SK-N-SH (cell line): Measurements from ENCODE around the gene FOXF2. TPM values are rescaled to one million over a fixed set of nuclear protein-coding genes. Genes with fewer than 3 reads are reported as not detected.

Experiments used
- CTCF ChIA-PET: fragments of 300-600, 350-600 bp; formaldehyde crosslinking; extraction: SDS; loops from one replicate; lab custom pipeline; 2021; lab: Yijun Ruan, JAX
- POLR2A ChIA-PET: fragments of 350-600 bp; sonication (Branson Sonifier 250); formaldehyde crosslinking; extraction: SDS; loops from one replicate; lab custom pipeline; 2020; ENCODE audit warnings: antibody characterized with exemption, inconsistent platforms; lab: Yijun Ruan, JAX
- DNase-seq: peaks from one replicate; pipeline ENCODE4 v3.0.0; 2012
- H2AFZ ChIP-seq: fragments of 200-600 bp; sonication (generic); 2 replicates; pipeline ENCODE4 v1.8.1; 2016; ENCODE audit warnings: antibody characterized with exemption, mild to moderate bottlenecking, low read depth
- H3F3A ChIP-seq: fragments of 200-600 bp; sonication (generic); replicated peaks from 2 replicates; pipeline ENCODE3; 2016; ENCODE audit warnings: antibody characterized with exemption, mild to moderate bottlenecking; ENCODE audit not compliant: insufficient read depth
- H3K27ac ChIP-seq, 2 experiments: fragments of 200-500 bp in 1 of 2; fragments of 200-600 bp in 1 of 2; sonication (Bioruptor generic) in 1 of 2; sonication (generic), shearing (Covaris generic) in 1 of 2; 2 replicates each; pipeline versions ENCODE4 v1.5.1 to v1.6.1; 2014 to 2016; ENCODE audit warnings: low read depth in 2 of 2, inconsistent platforms in 1 of 2, low read length in 1 of 2, mild to moderate bottlenecking in 1 of 2, mixed read lengths in 1 of 2
- H3K27me3 ChIP-seq: fragments of 200-600 bp; sonication (generic), shearing (Covaris generic); 2 replicates; pipeline ENCODE4 v1.6.1; 2016; ENCODE audit warnings: mixed run types; ENCODE audit not compliant: insufficient read depth
- H3K36me3 ChIP-seq, 2 experiments: fragments of 200-500 bp in 1 of 2; fragments of 200-600 bp in 1 of 2; sonication (Bioruptor generic) in 1 of 2; sonication (generic) in 1 of 2; replicated peaks in 1 of 2; 2 replicates each; pipeline versions ENCODE3 to v1.5.1; 2014 to 2016; ENCODE audit warnings: low read length in 1 of 2, mild to moderate bottlenecking in 1 of 2; ENCODE audit not compliant: insufficient read depth in 2 of 2, control insufficient read depth in 1 of 2
- H3K4me1 ChIP-seq, 2 experiments: fragments of 200-500 bp in 1 of 2; fragments of 200-600 bp in 1 of 2; sonication (Bioruptor generic) in 1 of 2; sonication (generic), shearing (Covaris generic) in 1 of 2; 2 replicates each; pipeline versions ENCODE4 v1.5.1 to v1.6.1; 2014 to 2016; ENCODE audit warnings: low read depth in 1 of 2, low read length in 1 of 2, mixed run types in 1 of 2; ENCODE audit not compliant: insufficient read depth in 2 of 2, control insufficient read depth in 1 of 2
- H3K4me2 ChIP-seq: fragments of 200-600 bp; sonication (generic), shearing (Covaris generic); 2 replicates; pipeline ENCODE4 v1.6.1; 2017; ENCODE audit warnings: mixed run types
- H3K4me3 ChIP-seq, 2 experiments: fragments of 200-500 bp in 1 of 2; fragments of 200-600 bp in 1 of 2; sonication (Bioruptor generic) in 1 of 2; sonication (generic), shearing (Covaris generic) in 1 of 2; 2 replicates each; pipeline versions ENCODE4 v1.5.1 to v1.8.1; 2014 to 2016; ENCODE audit warnings: low read depth in 2 of 2, inconsistent platforms in 1 of 2, low read length in 1 of 2, mild to moderate bottlenecking in 1 of 2, mixed read lengths in 1 of 2, moderate library complexity in 1 of 2
- H3K79me2 ChIP-seq: fragments of 200-600 bp; sonication (generic); 2 replicates; pipeline ENCODE4 v1.8.1; 2017; ENCODE audit warnings: mild to moderate bottlenecking; ENCODE audit not compliant: insufficient read depth
- H3K9ac ChIP-seq: fragments of 200-600 bp; sonication (generic); 2 replicates; pipeline ENCODE4 v1.6.1; 2017; ENCODE audit warnings: mixed run types
- H3K9me2 ChIP-seq: fragments of 200-600 bp; sonication (generic); 2 replicates; pipeline ENCODE4 v1.6.1; 2017; ENCODE audit warnings: mixed run types
- H3K9me3 ChIP-seq: fragments of 200-600 bp; sonication (generic); 2 replicates; pipeline ENCODE4 v1.6.1; 2017; ENCODE audit warnings: mixed run types, mild to moderate bottlenecking, moderate library complexity
- H4K20me1 ChIP-seq: fragments of 200-600 bp; sonication (generic); 2 replicates; pipeline ENCODE4 v1.6.1; 2017; ENCODE audit warnings: mild to moderate bottlenecking, mixed run types; ENCODE audit not compliant: insufficient read depth
- CHD2 ChIP-seq: fragments of 150-350 bp; IDR thresholded peaks from 2 replicates; pipeline ENCODE4 v1.6.1; 2018; ENCODE audit warnings: low read length; ENCODE audit not compliant: partially characterized antibody
- ELF1 ChIP-seq: IDR thresholded peaks from 2 replicates; pipeline ENCODE4 v1.4.0; 2012
- EP300 ChIP-seq, 2 experiments: IDR thresholded peaks; 2 replicates each; pipeline versions ENCODE4 v1.4.0 to v1.6.1; 2012; ENCODE audit warnings: borderline replicate concordance in 1 of 2, low read depth in 1 of 2, low read length in 1 of 2
- FOSL2 ChIP-seq: IDR thresholded peaks from 2 replicates; pipeline ENCODE4 v1.4.0; 2012; ENCODE audit warnings: low read depth, mild to moderate bottlenecking, moderate library complexity, borderline replicate concordance
- FOXJ3 ChIP-seq: sonication (generic); formaldehyde crosslinking; IDR thresholded peaks from 2 replicates; pipeline ENCODE4 v1.5.1; 2020; ENCODE audit warnings: mild to moderate bottlenecking, missing genetic modification reagents
- FOXM1 ChIP-seq: IDR thresholded peaks from 2 replicates; pipeline ENCODE4 v1.4.0; 2012; ENCODE audit warnings: low read depth, mild to moderate bottlenecking
- GATA2 ChIP-seq: sonication (generic); formaldehyde crosslinking; IDR thresholded peaks from 2 replicates; pipeline ENCODE4 v1.5.0; 2020; ENCODE audit warnings: mild to moderate bottlenecking, missing genetic modification reagents
- MEF2A ChIP-seq: IDR thresholded peaks from 2 replicates; pipeline ENCODE4 v1.4.0; 2012; ENCODE audit warnings: low read depth, borderline replicate concordance
- NRF1 ChIP-seq: IDR thresholded peaks from 2 replicates; pipeline ENCODE4 v1.6.1; 2012; ENCODE audit warnings: low read depth, mild to moderate bottlenecking, low read length
- POLR2AphosphoS5 ChIP-seq: IDR thresholded peaks from 2 replicates; pipeline ENCODE4 v1.6.1; 2012; ENCODE audit warnings: low read depth, low read length
- RAD21 ChIP-seq: IDR thresholded peaks from 2 replicates; pipeline ENCODE4 v1.6.1; 2012; ENCODE audit warnings: mild to moderate bottlenecking, low read length
- REST ChIP-seq: IDR thresholded peaks from 2 replicates; pipeline ENCODE4 v1.6.1; 2012; ENCODE audit warnings: mild to moderate bottlenecking, low read depth, low read length, moderate library complexity
- RFX5 ChIP-seq: IDR thresholded peaks from 2 replicates; pipeline ENCODE4 v1.6.1; 2012; ENCODE audit warnings: mild to moderate bottlenecking, improper control_type of control experiment, low read length
- SIN3A ChIP-seq: IDR thresholded peaks from 2 replicates; pipeline ENCODE4 v1.6.1; 2012; ENCODE audit warnings: low read depth, mild to moderate bottlenecking, low read length, moderate library complexity, borderline replicate concordance
- SMC3 ChIP-seq: IDR thresholded peaks from 2 replicates; pipeline ENCODE4 v1.6.1; 2012; ENCODE audit warnings: low read depth, low read length, improper control_type of control experiment
- TAF1 ChIP-seq: IDR thresholded peaks from 2 replicates; pipeline ENCODE4 v1.6.1; 2012; ENCODE audit warnings: low read depth, mild to moderate bottlenecking, low read length, moderate library complexity, borderline replicate concordance
- TCF12 ChIP-seq: IDR thresholded peaks from 2 replicates; pipeline ENCODE4 v1.4.0; 2012
- TEAD4 ChIP-seq: IDR thresholded peaks from 2 replicates; pipeline ENCODE4 v1.4.0; 2012; ENCODE audit warnings: mild to moderate bottlenecking, borderline replicate concordance; ENCODE audit not compliant: insufficient read depth
- YY1 ChIP-seq: IDR thresholded peaks from 2 replicates; pipeline ENCODE4 v1.4.0; 2012; ENCODE audit warnings: low read depth, mild to moderate bottlenecking
- ZBTB33 ChIP-seq: IDR thresholded peaks from 2 replicates; pipeline ENCODE4 v1.4.0; 2012; ENCODE audit warnings: low read depth, borderline replicate concordance
- WGBS: methylation state at CpG from one replicate; pipeline ENCODE4 v1.1.6; 2017; ENCODE audit warnings: low lambda C conversion rate; 5-methylcytosine and 5-hydroxymethylcytosine counted together
- polyA plus RNA-seq, 3 experiments: library from polyadenylated mRNA; depleted of rRNA; stranded (reverse); fragments of >200 nt; gene quantifications; 2 replicates each; pipeline ENCODE4 v1.2.3, GENCODE V29; 2012

Gene FOXF2
- polyA plus RNA-seq, 1 of the 3 experiments (the other 2 are of a cell fraction): not detected

GRCh38 chr6:1349655-1350054 is 39.7 kb upstream of the FOXF2 start:
- no peaks in the 10 kb centered on the region for H3K9me2 ChIP-seq
- H3K4me2 ChIP-seq: no peak overlapping the region
- H3K79me2 ChIP-seq: no peaks in the 10 kb centered on the region
- no peak overlapping the region for H3K9ac ChIP-seq
- H3K27ac ChIP-seq: no peak overlapping the region
- H3K36me3 ChIP-seq: no peaks in the 10 kb centered on the region
- ChIA-PET POLR2A (no interaction called here), CTCF (no interaction called here)
- no peak overlapping the region for H2AFZ ChIP-seq
- H3K4me1 ChIP-seq: no peaks in the 10 kb centered on the region
- no peak for DNase-seq
- no peaks in the 10 kb centered on the region for H3F3A ChIP-seq
- WGBS: 0% methylated on average over 1 of the region's 1 CpG
- no peaks in the 10 kb centered on the region for H4K20me1 ChIP-seq
- H3K27me3 ChIP-seq: no peaks in the 10 kb centered on the region
- TF ChIP-seq TCF12 (no peak), SMC3 (no peak), CHD2 (no peak), MEF2A (no peak), YY1 (no peak), FOXJ3 (CRISPR knock-in tag) (no peak), TAF1 (no peak), TEAD4 (no peak)
- no peak overlapping the region for H3K4me3 ChIP-seq
- no peaks in the 10 kb centered on the region for H3K9me3 ChIP-seq

- CTCF ChIA-PET: interaction anchor here (1.2 kb wide), 1 partner anchor 46 kb away, joined by 4 read pairs; no protein-coding TSS in a partner anchor
- no peak for DNase-seq
- POLR2A ChIA-PET: no interaction called here
Observed at GRCh38 chr6:1351381-1352008, 37.9 kb upstream of the FOXF2 start.

More at GRCh38 chr6:1351381-1352008, 37.9 kb upstream of the FOXF2 start:
- Histone ChIP-seq H2AFZ (no peak overlapping the region), H3K79me2 (no peaks in the 10 kb centered on the region), H3F3A (no peaks in the 10 kb centered on the region), H3K9me3 (no peaks in the 10 kb centered on the region), H3K9me2 (no peaks in the 10 kb centered on the region), H3K27ac (no peak overlapping the region), H3K4me1 (no peaks in the 10 kb centered on the region), H3K4me2 (no peak overlapping the region), H3K27me3 (no peaks in the 10 kb centered on the region), H3K9ac (no peak overlapping the region), H3K36me3 (no peaks in the 10 kb centered on the region), H3K4me3 (no peak overlapping the region), H4K20me1 (no peaks in the 10 kb centered on the region)
- TF ChIP-seq ZBTB33 (no peak), NRF1 (no peak), ELF1 (no peak), TCF12 (no peak), FOXM1 (no peak), CHD2 (no peak), POLR2AphosphoS5 (no peak), YY1 (no peak), FOSL2 (no peak), TAF1 (no peak), REST (no peak), RFX5 (no peak), GATA2 (CRISPR knock-in tag) (no peak), RAD21 (no peak), SIN3A (no peak), EP300 (IDR thresholded peaks at IDR 0.05; ENCODE audit: borderline replicate concordance in 1 of 2, low read depth in 1 of 2, low read length in 1 of 2) (no peak)
- WGBS: 5% methylated on average over 2 of the region's 2 CpGs
